Spleen (tissue), 11 donors: ENCODE measurements around the gene HOXA2. TPM values are rescaled to one million over a fixed set of nuclear protein-coding genes. Genes with fewer than 3 reads are reported as not detected.
A peak's percentile ranks its signal among the peaks of the same experiment; 100 is the strongest.

Experiments
- DNase-seq: peaks from one replicate; pipeline ENCODE4 v3.0.0-alpha.2; 2020
- H3K27ac ChIP-seq, 8 donors: fragments of 200-600 bp; sonication (generic) in 7 of 8; 1 replicate in 4 of 8; 2 replicates in 4 of 8; pipeline versions ENCODE4 v1.5.0 to v1.8.0; 2016 to 2021; ENCODE audit warnings: inconsistent platforms in 4 of 8, mild to moderate bottlenecking in 4 of 8, moderate library complexity in 1 of 8
- H3K27me3 ChIP-seq, 7 donors: fragments of 200-600 bp; sonication (generic) in 6 of 7; replicated peaks in 1 of 7; 1 replicate in 4 of 7; 2 replicates in 3 of 7; pipeline versions ENCODE4 v1.5.0 to v1.8.0; 2016 to 2021; ENCODE audit warnings: inconsistent platforms in 3 of 7, mild to moderate bottlenecking in 1 of 7
- H3K36me3 ChIP-seq, 6 donors: fragments of 200-600 bp; sonication (generic) in 5 of 6; 1 replicate in 4 of 6; 2 replicates in 2 of 6; pipeline versions ENCODE4 v1.5.0 to v1.8.0; 2016 to 2021; ENCODE audit warnings: inconsistent platforms in 2 of 6
- H3K4me1 ChIP-seq, 6 donors: fragments of 200-600 bp; sonication (generic) in 5 of 6; 1 replicate in 3 of 6; 2 replicates in 3 of 6; pipeline versions ENCODE4 v1.5.0 to v1.8.0; 2016 to 2021; ENCODE audit warnings: inconsistent platforms in 3 of 6
- H3K4me3 ChIP-seq, 8 donors: fragments of 200-600 bp; sonication (generic) in 7 of 8; 1 replicate in 4 of 8; 2 replicates in 4 of 8; pipeline versions ENCODE4 v1.5.0 to v1.8.0; 2016 to 2021; ENCODE audit warnings: inconsistent platforms in 4 of 8, mild to moderate bottlenecking in 4 of 8, moderate library complexity in 2 of 8
- H3K9me3 ChIP-seq, 8 donors: fragments of 200-600 bp; sonication (generic) in 7 of 8; 1 replicate in 4 of 8; 2 replicates in 4 of 8; pipeline versions ENCODE4 v1.5.0 to v1.8.0; 2016 to 2021; ENCODE audit warnings: inconsistent platforms in 4 of 8
- POLR2A ChIP-seq, 3 donors: fragments of 450-650 bp; IDR thresholded peaks; one replicate each; pipeline ENCODE4 v1.5.1; 2017; ENCODE audit warnings: antibody characterized with exemption in 3 of 3, mild to moderate bottlenecking in 1 of 3
- POLR2AphosphoS5 ChIP-seq, 3 donors: sonication (generic); formaldehyde crosslinking; IDR thresholded peaks; one replicate each; pipeline ENCODE4 v1.5.1; 2017; ENCODE audit warnings: antibody characterized with exemption in 3 of 3
- WGBS, 5 donors: extraction: QIAGEN DNeasy Blood & Tissue Kit in 3 of 5; methylation state at CpG; one replicate each; pipeline versions ENCODE4 v1.1.5 to v1.1.7; 2013 to 2018; 5-methylcytosine and 5-hydroxymethylcytosine counted together
- intact Hi-C: fragments of 100-400 bp; cut with DNase I; formaldehyde crosslinking; loops from one replicate; pipeline ENCODE4 v1.15.0; 2023; ENCODE audit warnings: low total_unique reads
- polyA plus RNA-seq, 3 donors: library from polyadenylated mRNA; stranded (reverse); fragments of 200-250 nt; gene quantifications; one replicate each; pipeline ENCODE4 v1.2.1, GENCODE V29; 2013
- total RNA-seq, 7 donors: library from RNA; depleted of rRNA in 3 of 7; stranded (reverse); fragments of >200 nt in 3 of 7; fragmentation: NEBNext Ultra II Directional in 4 of 7; extraction: Animal tissue kit (Norgen Biotek cat#: 25700) in 4 of 7; gene quantifications; one replicate each; pipeline versions ENCODE4 v1.1.0 to v1.2.1, GENCODE V29; 2016 to 2021
- TF ChIP-seq, protein P1 (sequence below), 11 experiments: fragments of 200-600 bp in 7 of 11; fragments of 450-650 bp in 4 of 11; sonication (generic) in 4 of 11; IDR thresholded peaks in 8 of 11; conservative IDR thresholded peaks in 3 of 11; 1 replicate in 7 of 11; 2 replicates in 4 of 11; pipeline versions ENCODE4 v1.4.0 to v1.8.0; 2016 to 2021; ENCODE audit warnings: antibody characterized with exemption in 11 of 11, inconsistent platforms in 4 of 11, mild to moderate bottlenecking in 1 of 11
- donor health status: healthy with polysubstance abuse.
- donor health status: DM: no; HTN: no; CAD: no; lungs with moderate emphysema.
- donor health status: DM: no; HTN: no; CAD: no.
- donor health status: Bipolar disorder and iron deficiency.
- donor health status: healthy.
- donor health status: DM: no; HTN: no; CAD: no.
- donor health status: DM: yes; HTN: yes; CAD: no.

Gene HOXA2
- total and polyA plus RNA-seq, 10 donors, result 0.41 to 2.8 (median 0.90) TPM

DNA sequence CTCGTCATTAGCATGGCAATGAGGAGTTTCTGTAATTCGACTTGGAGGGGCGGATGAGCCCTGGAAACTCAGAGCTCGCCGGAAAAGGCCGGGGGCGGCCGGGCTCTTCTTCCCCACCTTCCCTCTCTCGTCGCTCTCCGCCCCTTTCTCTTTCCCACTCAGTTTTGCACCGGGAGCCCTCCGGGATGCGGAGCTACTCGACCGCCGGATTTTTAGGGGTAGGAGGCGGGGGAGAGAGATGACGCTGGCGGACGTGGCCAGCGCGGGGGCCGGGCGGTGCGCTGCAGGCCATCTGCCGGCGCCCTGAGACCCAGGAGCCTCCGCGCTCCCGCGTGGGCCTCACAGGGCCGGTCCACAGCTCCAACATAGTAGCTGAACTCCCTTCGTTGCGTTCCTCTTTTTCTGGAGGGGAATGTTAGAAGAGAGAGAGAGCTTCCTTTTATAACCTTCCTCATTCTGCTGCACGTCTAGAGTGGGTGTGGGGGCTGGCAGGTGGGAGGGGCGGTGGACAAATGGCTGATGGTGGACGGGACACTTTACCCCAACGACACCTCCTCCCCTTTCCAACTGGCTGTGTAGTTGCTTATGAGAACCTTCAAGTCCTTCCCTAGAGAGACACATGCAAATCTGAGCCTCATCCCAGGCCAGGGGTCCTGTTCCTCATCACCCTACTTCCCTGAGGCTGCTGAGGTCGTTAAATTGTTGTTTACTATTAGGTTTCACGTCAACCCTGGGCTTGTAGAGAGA, 5.5 kb downstream of the HOXA2 start:
- Histone ChIP-seq H3K27ac (peak overlapping the region; percentile 78 to 97 (median 94)), H3K4me1 (peaks cover 21 to 77% (median 50%) of the 10 kb centered on the region in 6 donors), H3K9me3 (no peaks in the 10 kb centered on the region), H3K27me3 (peaks cover 0 to 98% (median 12%) of the 10 kb centered on the region in 7 donors), H3K4me3 (peak overlapping the region; percentile 70 to 97 (median 92)), H3K36me3 (peaks cover 0 to 29% (median 0%) of the 10 kb centered on the region in 6 donors)
- WGBS, 5 donors, result 0 to 1% (median 1%) methylated on average over 40 to 41 of the region's 41 CpGs
- intact Hi-C loops, result loop anchor here (10.0 kb wide), 1 partner anchor 242 kb away; no protein-coding TSS in a partner anchor
- DNase-seq, result peak; percentile 88
- TF ChIP-seq POLR2A (IDR thresholded peaks at IDR 0.05) (peak in 1 of 3 donors; percentile 13), POLR2AphosphoS5 (IDR thresholded peaks at IDR 0.05) (peak; percentile 69 to 81 (median 76))
- TF ChIP-seq, protein P1, sequence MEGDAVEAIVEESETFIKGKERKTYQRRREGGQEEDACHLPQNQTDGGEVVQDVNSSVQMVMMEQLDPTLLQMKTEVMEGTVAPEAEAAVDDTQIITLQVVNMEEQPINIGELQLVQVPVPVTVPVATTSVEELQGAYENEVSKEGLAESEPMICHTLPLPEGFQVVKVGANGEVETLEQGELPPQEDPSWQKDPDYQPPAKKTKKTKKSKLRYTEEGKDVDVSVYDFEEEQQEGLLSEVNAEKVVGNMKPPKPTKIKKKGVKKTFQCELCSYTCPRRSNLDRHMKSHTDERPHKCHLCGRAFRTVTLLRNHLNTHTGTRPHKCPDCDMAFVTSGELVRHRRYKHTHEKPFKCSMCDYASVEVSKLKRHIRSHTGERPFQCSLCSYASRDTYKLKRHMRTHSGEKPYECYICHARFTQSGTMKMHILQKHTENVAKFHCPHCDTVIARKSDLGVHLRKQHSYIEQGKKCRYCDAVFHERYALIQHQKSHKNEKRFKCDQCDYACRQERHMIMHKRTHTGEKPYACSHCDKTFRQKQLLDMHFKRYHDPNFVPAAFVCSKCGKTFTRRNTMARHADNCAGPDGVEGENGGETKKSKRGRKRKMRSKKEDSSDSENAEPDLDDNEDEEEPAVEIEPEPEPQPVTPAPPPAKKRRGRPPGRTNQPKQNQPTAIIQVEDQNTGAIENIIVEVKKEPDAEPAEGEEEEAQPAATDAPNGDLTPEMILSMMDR (IDR thresholded peaks at IDR 0.05 in 8 of 11, conservative IDR thresholded peaks at IDR 0.05 in 3 of 11), result no peak

DNA sequence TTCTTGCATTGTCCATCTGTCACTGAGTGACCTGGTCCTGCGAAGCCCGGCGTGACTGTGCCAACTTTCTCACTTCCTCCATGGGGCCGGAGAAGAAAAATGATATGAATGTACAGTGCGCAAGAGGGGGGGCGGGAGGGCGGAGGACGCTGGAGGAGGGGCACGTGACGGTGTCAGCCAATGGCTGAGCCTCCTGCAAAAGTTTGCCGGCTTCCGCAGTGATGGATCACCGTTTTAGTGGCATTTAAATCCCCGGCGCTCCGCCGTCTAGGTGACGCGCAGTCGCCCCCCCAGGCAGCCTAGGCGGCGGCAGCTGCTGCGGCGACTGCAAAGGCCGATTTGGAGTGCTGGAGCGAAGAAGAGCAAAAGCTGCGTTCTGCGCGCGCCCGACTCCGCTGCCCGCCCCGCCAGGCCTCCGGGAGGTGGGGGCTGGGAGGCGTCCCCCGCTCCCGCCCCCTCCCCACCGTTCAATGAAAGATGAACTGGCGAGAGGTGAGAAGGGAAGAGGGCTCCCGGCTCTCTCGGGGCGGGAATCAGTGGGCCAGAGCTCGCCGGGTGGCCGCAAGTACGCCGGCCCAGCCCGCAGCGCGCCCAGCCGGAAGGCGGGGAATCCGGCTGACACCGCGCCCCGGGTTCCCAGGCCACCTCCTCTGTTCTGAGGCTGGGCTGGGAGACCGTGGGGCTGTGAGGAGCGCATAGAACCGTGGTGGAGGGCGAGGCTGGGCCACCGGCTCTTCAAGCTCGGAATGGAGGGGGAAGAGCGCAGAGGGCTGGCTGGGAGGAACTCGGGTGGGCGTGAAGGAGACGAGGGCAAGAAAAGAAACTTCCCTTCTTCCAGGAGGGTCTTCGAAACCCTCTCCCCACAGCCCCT, 6.4 kb downstream of the HOXA2 start, which contains the start of gene HOXA1:
Gene HOXA1, minus strand, starts transcription at position 104 of the 871 bp plus-strand sequence. Its CDS starts 88 bp downstream, at position 16.
- no peaks in the 10 kb centered on the region for H3K9me3 ChIP-seq
- peak within 1 kb of the TSS; percentile 70 to 97 (median 92) for H3K4me3 ChIP-seq
- H3K36me3 ChIP-seq, result peaks cover 0 to 24% (median 0%) of the 10 kb centered on the region in 6 donors
- intact Hi-C loops, result loop anchor here (10.0 kb wide), 1 partner anchor 241 kb away; no protein-coding TSS in a partner anchor
- peaks cover 0 to 98% (median 12%) of the 10 kb centered on the region in 7 donors for H3K27me3 ChIP-seq
- TF ChIP-seq, protein P1 (IDR thresholded peaks at IDR 0.05 in 8 of 11, conservative IDR thresholded peaks at IDR 0.05 in 3 of 11), result no peak
- TF ChIP-seq POLR2A (IDR thresholded peaks at IDR 0.05), result peak in 2 of 3 donors; percentile 42 to 86
- peak; percentile 86 to 95 (median 91) for TF ChIP-seq POLR2AphosphoS5 (IDR thresholded peaks at IDR 0.05)
- H3K4me1 ChIP-seq, result peaks cover 21 to 69% (median 47%) of the 10 kb centered on the region in 6 donors
- peak; percentile 95 for DNase-seq
- peak within 1 kb of the TSS; percentile 78 to 97 (median 94) for H3K27ac ChIP-seq
- 0 to 1% (median 1%) methylated on average over 54 to 68 of the region's 68 CpGs for WGBS, 5 donors

DNA sequence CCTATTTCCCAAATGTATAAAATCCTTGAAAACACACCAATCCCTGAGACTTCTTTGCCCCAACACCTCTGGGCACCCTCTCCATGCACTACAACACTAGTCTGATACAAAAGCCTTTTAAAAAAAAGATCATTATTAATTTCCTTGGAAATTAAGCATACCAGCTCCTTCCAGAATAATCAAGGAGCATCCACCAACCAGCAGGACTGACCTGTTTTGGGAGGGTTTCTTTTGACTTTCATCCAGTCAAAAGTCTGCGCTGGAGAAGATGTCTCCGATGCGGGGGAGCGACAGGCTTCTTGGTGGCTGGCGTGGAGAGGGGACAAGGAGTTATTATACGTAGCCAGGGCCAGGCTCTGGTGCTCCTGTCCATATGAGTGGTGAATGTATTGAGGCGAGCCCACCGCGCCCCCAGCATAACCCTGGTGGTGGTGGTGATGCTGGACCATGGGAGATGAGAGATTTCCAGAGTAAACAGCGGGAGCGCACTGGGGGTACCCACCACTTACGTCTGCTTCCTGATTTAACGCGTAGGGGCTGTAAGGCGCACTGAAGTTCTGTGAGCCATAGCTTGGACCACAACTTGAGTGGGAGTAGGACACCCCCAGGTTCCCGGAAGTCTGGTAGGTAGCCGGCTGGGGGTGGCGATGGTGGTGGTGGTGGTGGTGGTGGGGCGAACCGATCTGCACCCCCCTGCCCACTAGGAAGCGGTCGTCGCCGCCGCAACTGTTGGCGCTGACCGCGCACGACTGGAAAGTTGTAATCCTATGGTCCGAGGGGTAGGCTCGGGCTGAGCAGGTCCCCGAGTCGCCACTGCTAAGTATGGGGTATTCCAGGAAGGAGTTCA, 7.2 kb downstream of the HOXA2 start:
- intact Hi-C loops, result loop anchor here (10.0 kb wide), 1 partner anchor 240 kb away; no protein-coding TSS in a partner anchor
- H3K27me3 ChIP-seq, result peaks cover 0 to 99% (median 12%) of the 10 kb centered on the region in 7 donors
- peak overlapping the region; percentile 70 to 97 (median 92) for H3K4me3 ChIP-seq
- TF ChIP-seq POLR2AphosphoS5 (IDR thresholded peaks at IDR 0.05) (no peak), POLR2A (IDR thresholded peaks at IDR 0.05) (no peak)
- TF ChIP-seq, protein P1 (IDR thresholded peaks at IDR 0.05 in 8 of 11, conservative IDR thresholded peaks at IDR 0.05 in 3 of 11), result no peak
- peaks cover 0 to 15% (median 0%) of the 10 kb centered on the region in 6 donors for H3K36me3 ChIP-seq
- peak overlapping the region in 7 of 8 donors; percentile 89 to 97 (median 94) for H3K27ac ChIP-seq
- WGBS, 5 donors, result 5 to 15% (median 9%) methylated on average over 17 to 33 of the region's 33 CpGs
- H3K9me3 ChIP-seq, result no peaks in the 10 kb centered on the region
- no peak for DNase-seq
- peaks cover 21 to 60% (median 43%) of the 10 kb centered on the region in 6 donors for H3K4me1 ChIP-seq
